Hematopoietic multipotent progenitor cell treated with erythropoietin and hydrocortisone succinate and interleukin-3 and kit ligand, for 6 days (in vitro differentiated cells): ENCODE data around the gene CDC5L.

Experiments used
- DNase-seq: peaks from one replicate; pipeline ENCODE4 v3.0.0-alpha.2; 2015

CDC5L gene

DNA sequence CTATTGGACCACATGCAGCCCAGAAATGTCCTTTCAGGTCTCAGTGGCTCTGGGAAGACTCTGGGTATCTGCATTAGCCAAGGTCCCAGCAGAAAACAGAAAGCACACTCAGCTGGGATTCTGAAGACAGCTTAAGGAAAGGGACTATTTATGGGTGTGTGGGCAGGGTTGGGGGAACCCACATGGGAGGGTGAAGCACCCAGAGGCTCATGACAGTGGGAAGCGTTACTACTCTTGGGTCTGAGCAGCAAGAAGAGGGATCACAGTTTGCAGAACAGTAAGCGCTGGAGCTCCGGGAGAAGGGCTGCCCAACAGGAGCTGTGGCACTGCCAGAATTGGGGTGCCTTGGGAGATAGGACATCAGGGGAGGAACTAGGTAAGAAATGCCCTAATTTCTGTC, 12.4 kb upstream of the CDC5L start:
- no peak for DNase-seq

- no peak for DNase-seq
Measured at GRCh38 chr6:44377484-44377883, 10.0 kb upstream of the CDC5L start.

GRCh38 chr6:44377971-44378370, 9.5 kb upstream of the CDC5L start:
- no peak for DNase-seq

DNA sequence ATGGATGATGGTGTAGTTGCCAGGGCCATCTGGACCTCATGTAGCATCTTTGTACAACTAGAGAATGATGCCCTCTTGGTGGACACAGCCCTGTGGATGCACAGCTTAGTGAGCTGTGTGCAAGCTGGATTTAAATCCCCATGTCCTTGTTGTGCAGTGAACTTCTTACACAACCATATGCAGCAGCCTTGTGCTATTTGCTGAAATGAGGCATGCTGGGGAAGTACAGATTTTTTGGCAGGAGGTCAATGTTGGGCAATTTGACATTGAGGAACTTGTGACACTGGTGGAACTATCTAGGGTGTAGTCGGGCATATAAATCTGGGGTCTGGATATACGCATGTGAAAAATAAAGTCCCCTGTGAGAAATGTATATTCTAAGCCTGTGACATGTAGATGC, 5.8 kb upstream of the CDC5L start:
- peak; percentile 74 for DNase-seq

DNA sequence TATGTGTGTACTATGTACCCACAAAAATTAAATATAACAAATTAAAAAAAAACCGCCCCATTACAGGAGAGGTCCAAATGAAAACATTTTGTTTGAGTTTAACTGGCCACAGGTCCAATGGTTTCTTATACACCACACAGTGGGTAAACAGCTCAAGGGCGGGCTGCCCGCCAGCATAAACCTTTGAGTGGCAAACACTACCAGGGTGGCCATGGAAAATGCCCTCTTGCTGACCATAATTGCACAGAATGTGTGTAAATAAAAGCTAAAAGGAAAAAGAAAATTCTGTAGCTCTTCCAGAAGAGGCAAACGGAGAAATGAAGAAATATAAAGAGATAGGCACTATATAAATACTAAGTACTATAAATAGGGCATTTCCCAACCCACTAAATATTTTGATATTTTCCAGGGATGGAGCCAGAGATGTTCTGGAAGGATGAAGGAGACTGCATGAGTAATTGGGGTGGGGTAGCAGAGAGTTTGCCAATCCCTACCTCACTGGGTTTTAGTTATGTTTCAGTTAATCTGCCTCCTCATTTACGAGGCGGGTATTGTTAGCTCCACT, 1.1 kb upstream of the CDC5L start:
- DNase-seq = no peak

- DNase-seq = no peak
Measured at GRCh38 chr6:44386929-44387345, 569 bp upstream of the CDC5L start.

GRCh38 chr6:44388135-44388487, 605 bp downstream of the CDC5L start:
- peak; percentile 59 for DNase-seq

- DNase-seq = no peak
Measured at GRCh38 chr6:44388887-44389286, 1.4 kb downstream of the CDC5L start.

DNA sequence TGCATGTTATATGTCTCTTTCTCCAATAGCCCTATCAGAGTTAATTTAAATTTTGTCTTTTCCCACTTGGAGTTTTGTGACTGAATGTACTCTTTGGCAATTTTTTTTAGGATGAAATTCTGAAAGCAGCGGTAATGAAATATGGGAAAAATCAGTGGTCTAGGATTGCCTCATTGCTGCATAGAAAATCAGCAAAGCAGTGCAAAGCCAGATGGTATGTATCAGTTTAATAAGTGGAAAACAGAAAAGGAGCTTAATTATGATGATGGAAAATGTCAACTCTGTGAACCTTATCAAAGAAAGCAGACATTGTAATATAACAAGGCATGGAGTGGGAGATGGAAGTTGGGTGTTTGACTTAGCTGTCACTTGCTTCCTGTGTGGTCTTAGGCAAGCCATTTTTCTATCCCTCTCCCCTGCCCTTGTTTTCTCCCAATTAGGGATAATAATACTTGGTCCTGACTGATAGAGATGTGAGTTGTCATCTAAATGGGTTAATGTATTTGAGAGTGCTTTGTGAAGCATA, 2.7 kb downstream of the CDC5L start:
- peak; percentile 52 for DNase-seq

DNA sequence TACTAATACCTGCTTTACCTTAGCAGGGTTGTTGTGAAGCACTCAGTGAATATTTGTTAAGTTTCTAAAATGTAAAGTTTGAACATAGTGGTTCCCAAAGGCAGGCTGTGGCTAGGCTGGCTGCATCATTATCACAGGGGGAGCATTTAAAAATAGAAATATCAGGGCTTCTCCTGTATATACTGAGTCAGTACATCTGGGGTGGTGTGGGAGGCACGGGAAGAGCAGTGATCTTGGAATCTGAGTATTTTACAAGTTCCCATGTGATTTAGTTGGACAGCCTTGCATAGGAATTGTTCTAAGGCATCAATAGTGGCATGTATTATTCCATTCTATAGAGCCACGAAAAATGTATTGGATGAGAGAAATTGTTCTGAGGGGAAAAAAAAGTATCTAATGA, 8.0 kb downstream of the CDC5L start:
- DNase-seq = no peak

DNA sequence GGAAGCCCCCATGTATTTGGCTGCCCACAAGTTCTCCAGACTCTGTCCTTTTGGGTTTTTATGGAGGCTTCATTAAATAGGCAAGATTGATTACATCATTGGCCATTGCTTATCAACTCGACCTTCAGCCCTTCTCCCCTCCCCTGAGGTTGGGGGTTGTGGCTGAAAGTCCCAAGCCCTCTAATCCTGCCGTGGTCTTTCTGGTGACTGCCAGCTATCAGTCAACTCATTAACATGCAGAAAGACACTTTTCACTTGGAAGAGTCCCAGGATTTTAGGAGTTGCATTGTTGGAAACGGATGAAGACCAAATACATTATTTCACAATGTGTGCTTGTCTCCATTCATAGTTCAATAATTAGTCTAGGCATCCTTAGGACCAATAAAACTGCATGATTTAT, 9.5 kb downstream of the CDC5L start:
- DNase-seq = no peak

GRCh38 chr6:44397424-44398164, 10.1 kb downstream of the CDC5L start:
- no peak for DNase-seq

GRCh38 chr6:44399991-44400390, 12.5 kb downstream of the CDC5L start:
- DNase-seq = no peak

GRCh38 chr6:44400572-44400971, 13.1 kb downstream of the CDC5L start:
- DNase-seq = no peak

DNA sequence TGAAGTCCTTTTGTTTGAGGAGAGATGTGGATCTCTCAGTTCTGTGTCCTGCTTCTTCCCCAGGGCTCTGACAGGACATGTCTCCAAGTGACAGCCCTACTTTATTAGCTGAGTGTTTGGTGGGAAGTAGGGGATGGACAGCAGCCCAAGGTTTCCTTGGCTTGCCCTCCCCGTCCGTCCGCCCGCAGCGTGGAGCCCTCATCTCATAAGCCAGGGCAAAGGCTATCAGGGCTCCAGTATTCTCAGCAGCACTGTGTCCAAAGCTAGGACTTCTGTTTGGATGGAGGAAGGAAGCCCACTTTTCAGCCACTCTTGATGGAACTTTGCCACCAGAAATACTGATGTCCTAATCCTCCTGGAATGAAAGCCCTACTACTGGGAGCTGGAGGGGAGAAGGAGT, 13.6 kb downstream of the CDC5L start:
- no peak for DNase-seq

DNA sequence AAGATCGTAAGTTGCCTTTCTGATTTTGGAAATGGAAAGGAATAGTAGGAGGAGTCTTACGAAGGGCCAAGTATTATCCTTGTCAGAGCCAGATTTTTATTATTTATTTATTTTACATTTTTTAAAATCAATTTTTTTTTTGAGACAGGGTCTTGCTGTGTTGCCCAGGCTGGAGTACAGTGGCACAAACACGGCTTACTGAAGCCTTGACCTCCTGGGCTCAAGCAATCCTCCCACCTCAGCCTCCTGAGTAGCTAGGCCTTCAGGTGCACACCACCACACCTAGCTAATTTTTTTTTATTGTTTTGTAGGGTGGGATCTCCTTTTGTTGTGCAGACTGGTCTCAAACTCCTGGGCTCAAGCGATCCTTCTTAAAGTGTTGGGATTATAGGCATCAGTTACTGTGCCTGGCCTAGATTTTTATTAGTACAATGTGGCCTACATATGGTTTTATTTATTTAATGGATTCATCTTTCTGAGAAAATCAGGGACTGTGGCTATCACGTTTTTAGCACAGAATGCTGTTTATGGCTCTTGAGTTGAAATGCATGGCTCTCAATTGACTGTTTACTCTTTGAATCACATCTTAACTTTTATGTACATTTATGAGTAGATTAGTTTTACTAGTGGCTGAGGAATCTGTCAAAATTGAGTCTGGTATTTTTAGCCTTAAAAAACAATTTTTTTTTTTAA, 16.7 kb downstream of the CDC5L start:
- DNase-seq = no peak

DNA sequence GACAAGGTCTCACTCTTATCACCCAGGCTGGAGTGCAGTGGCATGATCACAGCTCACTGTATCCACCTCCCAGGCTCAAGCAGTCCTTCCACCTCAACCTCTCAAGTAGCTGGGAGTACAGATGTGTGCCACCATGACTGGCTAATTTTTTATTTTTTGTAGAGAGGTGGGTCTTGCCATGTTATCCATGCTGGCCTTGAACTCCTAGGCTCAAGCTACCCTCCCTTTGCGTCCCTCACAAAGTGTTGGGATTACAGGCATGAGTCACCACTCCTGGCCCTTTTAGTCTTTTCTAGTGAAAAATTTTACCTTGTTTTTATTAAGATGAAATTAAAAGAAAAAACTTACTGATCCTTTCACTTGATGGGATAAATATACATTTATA, 17.2 kb downstream of the CDC5L start:
- DNase-seq = no peak

- DNase-seq = no peak
Measured at GRCh38 chr6:44407951-44408670, 20.6 kb downstream of the CDC5L start.

GRCh38 chr6:44409207-44409794, 21.8 kb downstream of the CDC5L start:
- DNase-seq = no peak

GRCh38 chr6:44410363-44410762, 22.9 kb downstream of the CDC5L start:
- no peak for DNase-seq

DNA sequence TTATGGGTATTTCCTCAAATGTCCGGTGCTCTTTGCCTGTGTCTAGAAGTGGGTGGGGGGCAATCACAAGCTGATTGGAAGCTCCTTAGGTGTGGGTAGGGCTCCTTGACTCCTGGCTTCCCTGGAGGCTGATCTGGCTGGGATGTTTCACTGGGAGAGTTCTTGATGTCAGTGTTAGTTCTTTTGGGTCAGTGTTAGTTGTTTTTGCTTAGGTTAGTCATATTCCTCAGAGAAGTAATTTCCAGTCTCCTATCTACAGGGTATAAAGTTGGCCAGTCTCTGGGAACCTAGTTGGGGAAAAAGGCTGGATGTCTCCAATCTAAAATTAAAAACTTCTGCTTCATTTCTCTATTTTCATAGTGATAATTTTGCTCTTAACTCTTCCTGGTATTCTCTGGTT, 23.6 kb downstream of the CDC5L start:
- no peak for DNase-seq

GRCh38 chr6:44415449-44415848, 27.9 kb downstream of the CDC5L start:
- peak; percentile 9 for DNase-seq

- DNase-seq = no peak
Measured at GRCh38 chr6:44415873-44416502, 28.5 kb downstream of the CDC5L start.
